Hepatocyte (in vitro differentiated cells): ENCODE measurements around the gene CLEC11A.

ENCODE experiments used
- CTCF ChIP-seq: fragments of 200-600 bp; sonication (generic); IDR thresholded peaks from 2 replicates; pipeline ENCODE4 v1.5.1; 2016; ENCODE audit warnings: antibody characterized with exemption, mild to moderate bottlenecking; ENCODE audit not compliant: poor library complexity
- EZH2 ChIP-seq: fragments of 200-600 bp; sonication (generic); IDR thresholded peaks from 2 replicates; pipeline ENCODE4 v1.6.1; 2016; ENCODE audit warnings: antibody characterized with exemption, mild to moderate bottlenecking, borderline replicate concordance
- EZH2phosphoT487 ChIP-seq: fragments of 200-600 bp; sonication (generic); IDR thresholded peaks from one replicate; pipeline ENCODE4 v1.6.1; 2018; ENCODE audit warnings: antibody characterized with exemption, mild to moderate bottlenecking, low read depth, moderate library complexity; ENCODE audit not compliant: unreplicated experiment, severe bottlenecking

DNA sequence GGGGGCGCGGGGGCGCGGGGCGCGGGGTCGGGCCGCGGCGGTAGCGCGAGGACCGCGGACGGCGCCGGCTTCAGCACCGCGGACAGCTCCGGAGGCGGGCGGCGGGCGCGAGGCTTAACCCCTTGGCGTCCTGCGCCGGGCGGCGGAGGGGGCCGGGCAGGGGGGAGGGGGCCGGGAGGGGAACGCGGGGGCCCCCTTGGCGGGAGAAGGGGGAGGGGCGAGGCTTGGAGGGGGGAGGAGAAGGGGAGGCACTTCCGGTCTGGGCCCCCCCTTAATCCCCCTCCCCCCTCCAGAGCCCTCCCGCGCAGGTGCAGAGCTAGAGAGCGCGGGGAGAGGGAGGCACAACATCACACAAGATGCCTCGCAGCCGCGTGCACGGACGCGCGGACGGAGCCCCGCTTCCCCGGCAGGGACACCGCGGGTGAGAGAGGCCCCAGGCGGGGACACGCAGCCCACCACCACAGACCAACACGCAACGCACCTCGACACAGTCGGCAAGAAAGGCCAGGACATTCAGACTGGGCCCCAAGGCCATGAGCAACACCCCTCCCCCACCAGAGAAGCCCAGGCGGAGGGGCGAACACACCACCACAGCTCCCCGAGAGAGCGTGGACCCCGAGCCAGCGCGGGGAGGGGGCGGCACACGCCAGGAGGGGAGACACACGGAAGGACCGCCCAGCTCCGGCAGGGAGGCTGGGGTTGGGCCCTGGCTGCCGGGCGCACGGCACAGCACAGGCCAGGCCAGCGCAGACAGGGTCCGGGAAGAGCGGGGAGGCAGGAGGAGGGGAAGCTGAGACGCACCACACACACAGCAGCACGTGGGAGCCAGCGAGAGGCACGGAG is 27.7 kb upstream of the CLEC11A start:
- TF ChIP-seq CTCF (no peak), EZH2 (no peak), EZH2phosphoT487 (no peak)
